SK-N-MC (cell line): ENCODE data around the gene AKT3.
"Not testable (repeated sequence)": the region's sequence is repeated elsewhere in the genome, so short reads cannot be mapped to it uniquely, and the experiment has no call there.

Source experiments
- DNase-seq: peaks from one replicate; pipeline ENCODE4 v3.0.0-alpha.2; 2011; ENCODE audit warnings: low read depth, low spot score
- H3K27ac ChIP-seq: fragments of 200-600 bp; sonication (generic); 2 replicates; pipeline ENCODE4 v1.5.1; 2016; ENCODE audit warnings: mixed run types
- H3K36me3 ChIP-seq: fragments of 200-600 bp; sonication (generic); 2 replicates; pipeline ENCODE4 v1.6.1; 2017; ENCODE audit warnings: antibody characterized with exemption, low read length, mixed read lengths; ENCODE audit not compliant: insufficient read depth
- H3K4me3 ChIP-seq: fragments of 200-600 bp; sonication (generic); 2 replicates; pipeline ENCODE4 v1.5.1; 2016
- H3K9ac ChIP-seq: fragments of 200-600 bp; sonication (generic); 2 replicates; pipeline ENCODE4 v1.8.0; 2017; ENCODE audit warnings: mixed run types, mixed read lengths; ENCODE audit not compliant: insufficient read length
- H3K9me3 ChIP-seq: fragments of 200-600 bp; sonication (generic); 2 replicates; pipeline ENCODE4 v1.6.1; 2017; ENCODE audit warnings: low read depth, mild to moderate bottlenecking, antibody characterized with exemption, low read length, moderate library complexity, mixed read lengths
- EZH2 ChIP-seq: fragments of 200-600 bp; sonication (generic); IDR thresholded peaks from one replicate; pipeline ENCODE4 v1.6.1; 2017; ENCODE audit warnings: antibody characterized with exemption
- FOXP2 ChIP-seq: optimal IDR thresholded peaks from 2 replicates; pipeline ENCODE3; 2011; ENCODE audit warnings: mild to moderate bottlenecking, moderate library complexity; ENCODE audit not compliant: insufficient read depth; ENCODE audit errors: extremely low read length, control extremely low read depth
- POLR2AphosphoS5 ChIP-seq: IDR thresholded peaks from 2 replicates; pipeline ENCODE4 v1.6.1; 2012; ENCODE audit warnings: mild to moderate bottlenecking, low read depth, low read length, borderline replicate concordance

AKT3 gene

GRCh38 chr1:243786531-243786930 lies 63.5 kb downstream of the AKT3 start:
- DNase-seq = no peak
- H3K9ac ChIP-seq = no peak overlapping the region
- H3K9me3 ChIP-seq = no peaks in the 10 kb centered on the region
- no peak overlapping the region for H3K27ac ChIP-seq
- TF ChIP-seq EZH2 = no peak
- no peak for TF ChIP-seq POLR2AphosphoS5
- no peak overlapping the region for H3K4me3 ChIP-seq
- H3K36me3 ChIP-seq = no peaks in the 10 kb centered on the region

- TF ChIP-seq POLR2AphosphoS5 (no peak), EZH2 (no peak), FOXP2 (no peak)
- Histone ChIP-seq H3K4me3 (no peak overlapping the region), H3K9ac (no peak overlapping the region), H3K27ac (no peak overlapping the region), H3K9me3 (no peaks in the 10 kb centered on the region), H3K36me3 (no peaks in the 10 kb centered on the region)
- no peak for DNase-seq
These were observed 65.5 kb downstream of the AKT3 start for GRCh38 chr1:243784506-243784905.

GRCh38 chr1:243783714-243784113 lies 66.3 kb downstream of the AKT3 start:
- Histone ChIP-seq H3K9ac (no peak overlapping the region), H3K4me3 (no peak overlapping the region), H3K9me3 (no peaks in the 10 kb centered on the region), H3K36me3 (no peaks in the 10 kb centered on the region), H3K27ac (no peak overlapping the region)
- DNase-seq = no peak
- no peak for TF ChIP-seq FOXP2
- no peak for TF ChIP-seq POLR2AphosphoS5
- TF ChIP-seq EZH2 = no peak

- H3K27ac ChIP-seq, H3K9me3 ChIP-seq, H3K36me3 ChIP-seq, DNase-seq, H3K4me3 ChIP-seq, H3K9ac ChIP-seq: not testable (repeated sequence)
These were observed 77.5 kb downstream of the AKT3 start for GRCh38 chr1:243772361-243773050.

- Histone ChIP-seq H3K36me3 (no peaks in the 10 kb centered on the region), H3K27ac (no peak overlapping the region), H3K4me3 (no peak overlapping the region), H3K9me3 (no peaks in the 10 kb centered on the region), H3K9ac (no peak overlapping the region)
- TF ChIP-seq FOXP2 (no peak), POLR2AphosphoS5 (no peak), EZH2 (no peak)
- no peak for DNase-seq
These were observed 79.2 kb downstream of the AKT3 start for GRCh38 chr1:243770860-243771259.

GRCh38 chr1:243765676-243766075 lies 84.4 kb downstream of the AKT3 start:
- Histone ChIP-seq H3K9ac (no peak overlapping the region), H3K27ac (no peak overlapping the region), H3K9me3 (no peaks in the 10 kb centered on the region), H3K4me3 (no peak overlapping the region), H3K36me3 (no peaks in the 10 kb centered on the region)
- DNase-seq = no peak
- TF ChIP-seq EZH2 = no peak
- TF ChIP-seq FOXP2 = no peak
- TF ChIP-seq POLR2AphosphoS5 = no peak

GRCh38 chr1:243763806-243764205 lies 86.2 kb downstream of the AKT3 start:
- Histone ChIP-seq H3K9ac (no peak overlapping the region), H3K9me3 (no peaks in the 10 kb centered on the region), H3K27ac (no peak overlapping the region), H3K36me3 (no peaks in the 10 kb centered on the region), H3K4me3 (no peak overlapping the region)
- DNase-seq = no peak
- TF ChIP-seq POLR2AphosphoS5 (no peak), FOXP2 (no peak), EZH2 (no peak)

- TF ChIP-seq POLR2AphosphoS5 = no peak
- no peak for TF ChIP-seq FOXP2
- no peak for TF ChIP-seq EZH2
These were observed 91.4 kb downstream of the AKT3 start for GRCh38 chr1:243758647-243759046.

GRCh38 chr1:243756529-243756928 lies 93.5 kb downstream of the AKT3 start:
- H3K9ac ChIP-seq = no peak overlapping the region
- TF ChIP-seq EZH2 = no peak
- no peak for TF ChIP-seq POLR2AphosphoS5
- TF ChIP-seq FOXP2 = no peak
- no peak overlapping the region for H3K4me3 ChIP-seq
- H3K27ac ChIP-seq = no peak overlapping the region
- H3K9me3 ChIP-seq = no peaks in the 10 kb centered on the region
- no peak for DNase-seq
- no peaks in the 10 kb centered on the region for H3K36me3 ChIP-seq

More at GRCh38 chr1:243758647-243759046, 91.4 kb downstream of the AKT3 start:
- DNase-seq = no peak
- no peaks in the 10 kb centered on the region for H3K36me3 ChIP-seq
- no peak overlapping the region for H3K9ac ChIP-seq
- H3K4me3 ChIP-seq = no peak overlapping the region
- H3K27ac ChIP-seq = no peak overlapping the region
- no peaks in the 10 kb centered on the region for H3K9me3 ChIP-seq
